Stimulated activated naive B cell treated with anti-CD40 and anti-IgM and Interleukin-4, amounts not matched to agents 10 μg/mL and 1 μg/mL and 100 μg/mL, for 72 hours (primary cell): ENCODE results near the gene STAP2.
A peak's percentile ranks its signal among the peaks of the same experiment; 100 is the strongest.

Experiments used
- ATAC-seq, 2 donors: fragments of 150-1000 bp; cut with Tn5 transposase; replicated peaks; 2 replicates each; pipeline ENCODE4 v1.10.0; 2021; ENCODE audit warnings: moderate library complexity in 1 of 2
- DNase-seq: peaks from one replicate; pipeline ENCODE4 v3.0.0; 2021
- H3K27ac Mint-ChIP-seq: one replicate; pipeline ENCODE4 v1.8.0; 2022; ENCODE audit warnings: mild to moderate bottlenecking, mixed read lengths
- H3K27me3 Mint-ChIP-seq, 2 donors: one replicate each; pipeline ENCODE4 v1.8.0; 2022; ENCODE audit warnings: mixed read lengths in 2 of 2
- H3K36me3 Mint-ChIP-seq, 2 donors: one replicate each; pipeline ENCODE4 v1.8.0; 2022; ENCODE audit warnings: mixed read lengths in 2 of 2, mild to moderate bottlenecking in 1 of 2
- H3K4me1 Mint-ChIP-seq, 2 donors: one replicate each; pipeline ENCODE4 v1.8.0; 2022; ENCODE audit warnings: mixed read lengths in 2 of 2, mild to moderate bottlenecking in 1 of 2
- H3K4me3 Mint-ChIP-seq, 2 donors: one replicate each; pipeline ENCODE4 v1.8.0; 2022; ENCODE audit warnings: mild to moderate bottlenecking in 2 of 2, mixed read lengths in 2 of 2, moderate library complexity in 1 of 2
- H3K9me3 Mint-ChIP-seq, 2 donors: one replicate each; pipeline ENCODE4 v1.8.0; 2022; ENCODE audit warnings: mixed read lengths in 2 of 2, mild to moderate bottlenecking in 1 of 2

Gene STAP2

GRCh38 chr19:4319067-4319718, 19.4 kb downstream of the STAP2 start:
- ATAC-seq (no peak), DNase-seq (no peak)
- Mint-ChIP-seq H3K27ac (no peak overlapping the region), H3K27me3 (no peaks in the 10 kb centered on the region), H3K36me3 (peaks cover 3% of the 10 kb centered on the region in 2 donors), H3K4me1 (no peaks in the 10 kb centered on the region), H3K4me3 (peak overlapping the region in 1 of 2 donors; percentile 13), H3K9me3 (peaks cover 22 to 23% of the 10 kb centered on the region in 2 donors)

DNA sequence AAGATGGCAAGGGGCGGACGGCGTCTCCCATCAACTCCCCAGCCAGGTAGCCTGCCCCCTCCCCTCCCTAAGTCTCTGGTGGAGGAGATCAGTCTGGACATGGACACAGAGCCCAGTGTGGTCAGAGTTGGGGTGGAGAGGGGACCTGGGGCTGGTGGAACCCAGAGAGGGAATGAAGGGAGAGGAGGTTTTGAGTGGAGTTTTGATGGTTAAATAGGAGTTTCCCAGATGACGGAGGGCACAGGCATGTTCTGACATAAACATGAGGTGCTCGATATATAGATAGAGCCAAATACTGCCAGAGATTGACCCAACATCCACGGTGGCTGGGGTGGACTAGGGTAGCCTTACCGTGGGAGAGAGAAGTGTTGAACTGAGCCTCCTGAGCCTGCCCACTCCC, 20.2 kb downstream of the STAP2 start:
- Mint-ChIP-seq H3K36me3 (peaks cover 3% of the 10 kb centered on the region in 2 donors), H3K27ac (no peak overlapping the region), H3K4me3 (no peak overlapping the region), H3K27me3 (no peaks in the 10 kb centered on the region), H3K4me1 (no peaks in the 10 kb centered on the region), H3K9me3 (peaks cover 22 to 23% of the 10 kb centered on the region in 2 donors)
- DNase-seq (no peak), ATAC-seq (no peak)

DNA sequence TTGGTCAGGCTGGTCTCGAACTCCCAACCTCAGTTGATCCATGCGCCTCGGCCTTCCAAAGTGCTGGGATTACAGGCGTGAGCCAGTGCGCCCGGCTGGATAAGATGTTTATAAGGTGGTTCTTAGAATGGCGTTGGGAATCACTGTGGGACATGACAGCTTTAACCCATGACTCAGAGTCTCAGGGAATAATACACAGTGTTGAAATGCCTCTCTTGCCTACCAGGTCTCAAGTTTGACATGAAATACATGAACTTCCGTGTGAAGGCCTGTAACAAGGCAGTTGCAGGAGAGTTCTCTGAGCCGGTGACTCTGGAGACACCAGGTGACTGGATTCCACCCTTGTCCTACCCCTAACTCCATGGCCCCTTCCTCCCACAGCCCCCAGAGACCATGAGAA, 21.7 kb downstream of the STAP2 start:
- Mint-ChIP-seq H3K9me3 (peaks cover 22 to 23% of the 10 kb centered on the region in 2 donors), H3K36me3 (peaks cover 3% of the 10 kb centered on the region in 2 donors), H3K4me1 (no peaks in the 10 kb centered on the region), H3K27me3 (no peaks in the 10 kb centered on the region), H3K27ac (no peak overlapping the region), H3K4me3 (no peak overlapping the region)
- ATAC-seq (no peak), DNase-seq (no peak)

GRCh38 chr19:4313847-4314490, 24.7 kb downstream of the STAP2 start:
- H3K36me3 Mint-ChIP-seq: peaks cover 0 to 3% of the 10 kb centered on the region in 2 donors
- H3K27me3 Mint-ChIP-seq: no peaks in the 10 kb centered on the region
- no peak overlapping the region for H3K27ac Mint-ChIP-seq
- ATAC-seq (no peak), DNase-seq (no peak)
- no peaks in the 10 kb centered on the region for H3K4me1 Mint-ChIP-seq
- H3K9me3 Mint-ChIP-seq: peaks cover 2% of the 10 kb centered on the region in 2 donors
- no peak overlapping the region for H3K4me3 Mint-ChIP-seq

GRCh38 chr19:4310247-4311121, 28.1 kb downstream of the STAP2 start:
- Mint-ChIP-seq H3K27ac (no peak overlapping the region), H3K27me3 (peaks cover 7 to 9% of the 10 kb centered on the region in 2 donors), H3K4me1 (peaks cover 0 to under 1% of the 10 kb centered on the region in 2 donors), H3K36me3 (peaks cover 1 to 4% of the 10 kb centered on the region in 2 donors), H3K9me3 (no peaks in the 10 kb centered on the region), H3K4me3 (no peak overlapping the region)
- no peak for DNase-seq
- ATAC-seq: no peak

GRCh38 chr19:4305659-4306058, 33.0 kb downstream of the STAP2 start:
- no peak for DNase-seq
- Mint-ChIP-seq H3K36me3 (peaks cover 1 to 4% of the 10 kb centered on the region in 2 donors), H3K27ac (peak overlapping the region; percentile 69), H3K4me1 (peaks cover 5 to 11% of the 10 kb centered on the region in 2 donors), H3K27me3 (peaks cover 25% of the 10 kb centered on the region in 2 donors), H3K4me3 (peak overlapping the region; percentile 72 to 82), H3K9me3 (no peaks in the 10 kb centered on the region)
- no peak for ATAC-seq

DNA sequence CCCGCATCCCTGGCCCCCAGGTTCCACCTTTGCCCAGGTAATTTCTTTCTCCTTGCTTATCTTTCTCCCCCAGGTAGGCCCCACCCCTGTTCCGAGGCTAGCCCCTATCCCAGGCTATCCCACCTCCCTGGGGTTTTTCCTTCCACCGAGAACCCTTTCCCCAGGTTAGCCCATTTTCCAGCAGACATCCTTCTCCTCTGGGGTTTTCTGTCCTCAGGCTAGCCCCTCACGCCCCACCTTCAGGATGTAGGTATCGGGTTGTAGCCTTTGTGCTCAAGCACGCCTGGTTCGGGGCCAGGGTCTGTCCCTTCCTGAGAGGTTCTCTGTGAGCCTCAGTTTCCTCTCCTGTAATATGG, 33.4 kb downstream of the STAP2 start:
- peaks cover 1 to 4% of the 10 kb centered on the region in 2 donors for H3K36me3 Mint-ChIP-seq

DNA sequence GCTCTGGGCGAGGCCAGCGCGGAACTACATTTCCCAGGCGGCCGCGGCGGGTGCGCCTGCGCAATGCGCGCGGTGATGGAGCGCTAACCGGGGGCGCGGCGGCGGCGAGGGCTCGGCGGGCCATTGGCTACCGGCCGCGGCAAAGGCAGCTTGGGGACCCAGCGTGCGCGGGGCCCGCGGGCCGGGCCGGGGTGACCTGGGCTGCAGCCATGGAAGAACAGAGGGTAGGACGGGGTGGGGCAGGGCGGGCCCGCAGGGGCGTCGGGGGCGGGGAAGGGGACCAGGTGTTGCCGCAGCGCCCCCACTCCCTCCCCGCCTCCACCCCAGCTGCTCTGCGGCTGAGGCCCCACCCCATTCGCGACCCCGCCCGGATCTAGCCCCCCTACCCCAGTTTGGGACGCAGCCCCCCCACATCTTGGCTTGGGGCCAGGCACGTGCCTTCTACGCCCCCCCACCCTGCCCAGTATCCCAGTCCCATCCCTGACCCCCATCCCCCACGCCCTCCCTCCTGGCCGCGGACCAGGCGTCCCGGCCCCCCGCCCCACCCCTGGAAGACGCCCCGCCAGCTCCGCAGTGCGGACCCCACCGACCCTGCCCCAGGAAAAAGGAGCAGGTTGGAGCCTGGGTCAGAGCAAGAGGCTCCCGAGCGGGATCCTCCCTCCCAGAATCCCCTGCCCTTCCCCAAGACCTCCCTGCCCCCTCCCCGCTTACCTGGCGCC, 33.9 kb downstream of the STAP2 start, which contains the start of gene FSD1:
Gene FSD1, plus strand, starts transcription at position 61 of the 719 bp plus-strand sequence. Its CDS starts 149 bp downstream, at position 210.
- Mint-ChIP-seq H3K27me3 (peaks cover 28 to 29% of the 10 kb centered on the region in 2 donors), H3K4me3 (peak within 1 kb of the TSS; percentile 72 to 82), H3K36me3 (peaks cover 1 to 4% of the 10 kb centered on the region in 2 donors), H3K27ac (peak within 1 kb of the TSS; percentile 69), H3K4me1 (peaks cover 5 to 11% of the 10 kb centered on the region in 2 donors), H3K9me3 (no peaks in the 10 kb centered on the region)
- DNase-seq (peak; percentile 71), ATAC-seq (peak; percentile 98 to 99)

More for the DNA sequence above, 33.4 kb downstream of the STAP2 start:
- peaks cover 28 to 29% of the 10 kb centered on the region in 2 donors for H3K27me3 Mint-ChIP-seq
- peak overlapping the region; percentile 69 for H3K27ac Mint-ChIP-seq
- peak overlapping the region; percentile 72 to 82 for H3K4me3 Mint-ChIP-seq
- H3K4me1 Mint-ChIP-seq: peaks cover 5 to 11% of the 10 kb centered on the region in 2 donors
- DNase-seq (no peak), ATAC-seq (no peak)
- no peaks in the 10 kb centered on the region for H3K9me3 Mint-ChIP-seq

- ATAC-seq (no peak), DNase-seq (no peak)
- peaks cover 5 to 11% of the 10 kb centered on the region in 2 donors for H3K4me1 Mint-ChIP-seq
- peaks cover 1 to 4% of the 10 kb centered on the region in 2 donors for H3K36me3 Mint-ChIP-seq
- H3K9me3 Mint-ChIP-seq: no peaks in the 10 kb centered on the region
- peaks cover 28 to 29% of the 10 kb centered on the region in 2 donors for H3K27me3 Mint-ChIP-seq
- no peak overlapping the region for H3K27ac Mint-ChIP-seq
- peak overlapping the region; percentile 21 to 67 for H3K4me3 Mint-ChIP-seq
Observed at GRCh38 chr19:4303819-4304537, 34.6 kb downstream of the STAP2 start.

- Mint-ChIP-seq H3K4me1 (peaks cover 5 to 11% of the 10 kb centered on the region in 2 donors), H3K27ac (no peak within 1 kb of the TSS), H3K9me3 (no peaks in the 10 kb centered on the region), H3K27me3 (peaks cover 28 to 29% of the 10 kb centered on the region in 2 donors), H3K36me3 (peaks cover 1 to 4% of the 10 kb centered on the region in 2 donors), H3K4me3 (no peak within 1 kb of the TSS)
- no peak for ATAC-seq
- no peak for DNase-seq
Observed at GRCh38 chr19:4302243-4302640, 36.4 kb downstream of the STAP2 start, which contains the start of gene TMIGD2. Gene TMIGD2 (minus strand): TSS chr19:4302389. CDS start chr19:4302385, 4 bp downstream.

GRCh38 chr19:4301590-4302242, 36.9 kb downstream of the STAP2 start:
- Mint-ChIP-seq H3K36me3 (peaks cover 1 to 2% of the 10 kb centered on the region in 2 donors), H3K4me1 (peaks cover 5 to 11% of the 10 kb centered on the region in 2 donors), H3K27ac (no peak overlapping the region), H3K27me3 (peaks cover 24 to 26% of the 10 kb centered on the region in 2 donors), H3K9me3 (no peaks in the 10 kb centered on the region), H3K4me3 (no peak overlapping the region)
- DNase-seq (no peak), ATAC-seq (no peak)

DNA sequence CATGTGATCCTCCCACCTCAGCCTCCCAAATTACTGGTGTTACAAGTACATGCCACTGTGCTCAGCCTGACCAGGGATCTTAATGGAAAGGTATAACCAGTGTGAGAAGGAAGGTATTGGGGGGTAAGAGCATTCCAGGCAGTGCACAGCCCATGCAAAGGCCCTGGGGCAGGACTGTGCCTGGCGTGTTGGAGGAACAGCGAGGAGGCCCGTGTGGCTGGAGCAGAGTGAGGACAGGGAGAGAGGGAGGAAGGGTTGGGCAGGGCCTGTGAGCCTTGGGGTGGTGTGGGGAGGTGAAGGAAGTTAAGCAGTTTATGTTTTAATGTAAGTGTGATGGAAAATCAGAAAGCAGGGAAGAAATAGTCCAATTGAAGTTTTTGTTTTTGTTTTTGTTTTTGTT, 38.0 kb downstream of the STAP2 start:
- Mint-ChIP-seq H3K36me3 (no peaks in the 10 kb centered on the region), H3K9me3 (no peaks in the 10 kb centered on the region), H3K27ac (no peak overlapping the region), H3K4me1 (peaks cover 7 to 16% of the 10 kb centered on the region in 2 donors), H3K4me3 (no peak overlapping the region), H3K27me3 (peaks cover 22 to 25% of the 10 kb centered on the region in 2 donors)
- ATAC-seq (no peak), DNase-seq (no peak)
